ENCODE results near the gene ATXN7L1. TPM values are rescaled to one million over a fixed set of nuclear protein-coding genes. Genes with fewer than 3 reads are reported as not detected.

ATXN7L1 gene
- total and polyA plus RNA-seq, 2 donors (not counting 1 experiment from before 2014, with no cell fraction given): 7.1 to 40.6 TPM

GRCh38 chr7:105655500-105656380, 220.7 kb downstream of the ATXN7L1 start:
- Histone ChIP-seq H3K79me2 (ENCODE audit: control insufficient read depth, insufficient read depth, low read length) (peaks cover 28% of the 10 kb centered on the region), H3K4me1 (ENCODE audit: control insufficient read depth in 2 of 2, insufficient read depth in 2 of 2, low read length in 2 of 2) (no peaks in the 10 kb centered on the region), H3K9ac (ENCODE audit: low read length) (no peak overlapping the region), H3K27ac (ENCODE audit: low read length in 2 of 2) (no peak overlapping the region), H3K4me2 (replicated peaks; ENCODE audit: low read depth, low read length, poor library complexity, severe bottlenecking) (no peak overlapping the region), H3K4me3 (ENCODE audit: control extremely low read depth in 1 of 5, extremely low read depth in 1 of 5, insufficient read depth in 1 of 5, low read depth in 2 of 5, low read length in 4 of 5) (no peak overlapping the region), H2AFZ (ENCODE audit: insufficient read depth, low read depth, low read length, poor library complexity, severe bottlenecking) (no peak overlapping the region), H3K27me3 (replicated peaks in 1 of 4; ENCODE audit: control extremely low read depth in 1 of 4, control insufficient read depth in 3 of 4, insufficient read depth in 4 of 4, low read length in 3 of 4) (no peaks in the 10 kb centered on the region), H4K20me1 (ENCODE audit: control insufficient read depth, insufficient read depth, low read length, poor library complexity, severe bottlenecking) (peaks cover 29% of the 10 kb centered on the region), H3K9me3 (ENCODE audit: control extremely low read depth in 1 of 3, control insufficient read depth in 2 of 3, insufficient read depth in 1 of 3, low read length in 2 of 3) (peaks cover 0 to 3% (median 0%) of the 10 kb centered on the region in 3 donors), H3K36me3 (replicated peaks in 1 of 2; ENCODE audit: control extremely low read depth in 1 of 2, control insufficient read depth in 1 of 2, extremely low read depth in 1 of 2, insufficient read depth in 2 of 2, low read length in 1 of 2) (peaks cover 0 to 59% of the 10 kb centered on the region in 2 experiments)
- no peak for DNase-seq
- POLR2A ChIA-PET: interaction anchor here (0.6 kb wide), 1 partner anchor 36 kb away, joined by 3 read pairs; no protein-coding TSS in a partner anchor
- 86% methylated on average over 12 of the region's 17 CpGs for WGBS (ENCODE audit: insufficient coverage)
- intact Hi-C loops (cut with micrococcal nuclease): loop anchor here (2.0 kb wide), 1 partner anchor 221 kb away; the partner anchor contains the start of gene ATXN7L1
- Mint-ChIP-seq H3K27me3 (no peaks in the 10 kb centered on the region), H3K27ac (no peak overlapping the region), H3K9me3 (ENCODE audit: insufficient read depth) (no peaks in the 10 kb centered on the region), H3K4me3 (no peak overlapping the region), H3K4me1 (peaks cover 4% of the 10 kb centered on the region)
- CTCF ChIA-PET: interaction anchor here (0.7 to 18.4 kb wide), 21 partner anchors 7 to 515 kb away, joined by 3 to 216 read pairs (median 6); no protein-coding TSS in a partner anchor
- ATAC-seq (ENCODE audit: low read depth): no peak
- TF ChIP-seq EZH2 (IDR thresholded peaks at IDR 0.05; ENCODE audit: borderline replicate concordance, insufficient read depth, low read depth, low read length, poor library complexity, severe bottlenecking): no peak
- TF ChIP-seq, protein P1, sequence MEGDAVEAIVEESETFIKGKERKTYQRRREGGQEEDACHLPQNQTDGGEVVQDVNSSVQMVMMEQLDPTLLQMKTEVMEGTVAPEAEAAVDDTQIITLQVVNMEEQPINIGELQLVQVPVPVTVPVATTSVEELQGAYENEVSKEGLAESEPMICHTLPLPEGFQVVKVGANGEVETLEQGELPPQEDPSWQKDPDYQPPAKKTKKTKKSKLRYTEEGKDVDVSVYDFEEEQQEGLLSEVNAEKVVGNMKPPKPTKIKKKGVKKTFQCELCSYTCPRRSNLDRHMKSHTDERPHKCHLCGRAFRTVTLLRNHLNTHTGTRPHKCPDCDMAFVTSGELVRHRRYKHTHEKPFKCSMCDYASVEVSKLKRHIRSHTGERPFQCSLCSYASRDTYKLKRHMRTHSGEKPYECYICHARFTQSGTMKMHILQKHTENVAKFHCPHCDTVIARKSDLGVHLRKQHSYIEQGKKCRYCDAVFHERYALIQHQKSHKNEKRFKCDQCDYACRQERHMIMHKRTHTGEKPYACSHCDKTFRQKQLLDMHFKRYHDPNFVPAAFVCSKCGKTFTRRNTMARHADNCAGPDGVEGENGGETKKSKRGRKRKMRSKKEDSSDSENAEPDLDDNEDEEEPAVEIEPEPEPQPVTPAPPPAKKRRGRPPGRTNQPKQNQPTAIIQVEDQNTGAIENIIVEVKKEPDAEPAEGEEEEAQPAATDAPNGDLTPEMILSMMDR (IDR thresholded peaks at IDR 0.05): no peak

DNA sequence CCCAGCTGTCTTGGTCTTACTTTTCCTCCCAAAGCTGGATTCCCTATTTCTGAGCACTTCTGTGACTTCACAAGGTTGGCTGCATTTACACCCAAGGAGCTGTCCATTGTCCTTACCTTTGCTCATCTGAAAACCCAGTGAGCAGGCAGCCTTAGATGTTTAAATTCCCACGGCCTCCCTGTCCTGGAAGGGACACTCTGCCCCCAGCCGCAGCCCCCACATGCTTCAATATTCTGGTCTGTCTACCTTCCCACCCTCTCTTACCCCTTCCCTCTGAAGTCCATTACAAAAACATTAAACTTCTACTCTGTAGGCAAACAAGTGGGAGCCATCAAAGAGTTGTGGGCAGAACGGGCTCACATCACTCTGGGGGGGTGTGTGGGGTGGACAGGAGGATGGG, 221.3 kb downstream of the ATXN7L1 start:
- ChIA-PET POLR2A (no interaction called here), CTCF (interaction anchor here (0.7 to 18.4 kb wide), 9 partner anchors 8 to 512 kb away, joined by 3 to 216 read pairs (median 4); no protein-coding TSS in a partner anchor)
- H3K4me1 Mint-ChIP-seq: peaks cover 3% of the 10 kb centered on the region
- Histone ChIP-seq H3K4me3 (ENCODE audit: control extremely low read depth in 1 of 5, extremely low read depth in 1 of 5, insufficient read depth in 1 of 5, low read depth in 2 of 5, low read length in 4 of 5) (no peak overlapping the region), H4K20me1 (ENCODE audit: control insufficient read depth, insufficient read depth, low read length, poor library complexity, severe bottlenecking) (peaks cover 29% of the 10 kb centered on the region), H3K9ac (ENCODE audit: low read length) (no peak overlapping the region), H3K4me1 (ENCODE audit: control insufficient read depth in 2 of 2, insufficient read depth in 2 of 2, low read length in 2 of 2) (no peaks in the 10 kb centered on the region), H3K9me3 (ENCODE audit: control extremely low read depth in 1 of 3, control insufficient read depth in 2 of 3, insufficient read depth in 1 of 3, low read length in 2 of 3) (peaks cover 0 to 3% (median 0%) of the 10 kb centered on the region in 3 donors), H3K79me2 (ENCODE audit: control insufficient read depth, insufficient read depth, low read length) (peaks cover 28% of the 10 kb centered on the region), H3K27me3 (replicated peaks in 1 of 4; ENCODE audit: control extremely low read depth in 1 of 4, control insufficient read depth in 3 of 4, insufficient read depth in 4 of 4, low read length in 3 of 4) (no peaks in the 10 kb centered on the region), H3K36me3 (replicated peaks in 1 of 2; ENCODE audit: control extremely low read depth in 1 of 2, control insufficient read depth in 1 of 2, extremely low read depth in 1 of 2, insufficient read depth in 2 of 2, low read length in 1 of 2) (peaks cover 0 to 62% of the 10 kb centered on the region in 2 experiments), H3K4me2 (replicated peaks; ENCODE audit: low read depth, low read length, poor library complexity, severe bottlenecking) (no peak overlapping the region), H3K27ac (ENCODE audit: low read length in 2 of 2) (no peak overlapping the region), H2AFZ (ENCODE audit: insufficient read depth, low read depth, low read length, poor library complexity, severe bottlenecking) (no peak overlapping the region)
- intact Hi-C loops (cut with micrococcal nuclease): no loop called here
- 96% methylated on average over 3 of the region's 3 CpGs for WGBS (ENCODE audit: insufficient coverage)
- DNase-seq (no peak), ATAC-seq (ENCODE audit: low read depth) (no peak)
- no peaks in the 10 kb centered on the region for H3K9me3 Mint-ChIP-seq (ENCODE audit: insufficient read depth)
- no peak for TF ChIP-seq EZH2 (IDR thresholded peaks at IDR 0.05; ENCODE audit: borderline replicate concordance, insufficient read depth, low read depth, low read length, poor library complexity, severe bottlenecking)
- TF ChIP-seq, protein P1 (IDR thresholded peaks at IDR 0.05): no peak
- H3K27me3 Mint-ChIP-seq: no peaks in the 10 kb centered on the region
- H3K4me3 Mint-ChIP-seq: no peak overlapping the region
- no peak overlapping the region for H3K27ac Mint-ChIP-seq
